G401.6 (cell line): ENCODE measurements around the gene GPHA2.

Source experiments
- FAIRE-seq: peaks from 2 replicates; lab custom pipeline; 2012; peaks lifted over from hg19 to GRCh38; lab: Jason Lieb, UNC

GPHA2 gene

DNA sequence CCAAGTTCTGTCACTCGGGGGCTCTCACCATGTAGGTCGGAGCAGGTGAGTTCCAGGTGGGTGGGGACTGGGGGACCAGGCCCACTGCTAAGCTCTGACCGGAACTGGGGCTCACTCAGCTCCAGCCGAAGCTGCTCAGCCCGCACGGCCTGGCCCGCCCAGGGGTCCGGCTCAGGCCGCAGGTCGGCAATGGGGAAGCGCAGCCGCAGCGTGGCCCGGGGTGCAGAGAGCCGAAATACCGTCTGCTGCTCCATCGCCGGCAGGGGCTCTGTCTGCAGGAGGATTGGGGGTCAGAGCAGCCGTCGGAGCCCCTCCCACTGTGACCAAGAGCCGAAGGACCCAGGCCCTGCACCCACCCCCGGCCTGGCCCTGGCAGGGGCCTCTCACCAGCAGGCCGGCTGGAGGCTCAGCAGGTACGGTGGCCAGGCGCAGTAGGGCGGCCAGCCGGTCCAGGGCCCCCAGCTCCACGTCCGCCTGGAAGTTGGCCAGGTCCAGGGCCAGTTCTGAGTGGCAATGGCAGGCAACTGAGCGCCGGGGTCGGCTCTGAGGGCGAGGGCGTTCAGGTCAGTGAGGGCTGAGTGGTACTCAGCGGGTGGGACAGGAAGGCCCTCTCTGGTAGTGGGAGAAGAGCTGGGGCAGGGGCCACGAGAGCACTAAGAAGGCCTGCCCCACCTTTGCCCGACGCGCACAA, 25.9 kb downstream of the GPHA2 start:
- no peak for FAIRE-seq

DNA sequence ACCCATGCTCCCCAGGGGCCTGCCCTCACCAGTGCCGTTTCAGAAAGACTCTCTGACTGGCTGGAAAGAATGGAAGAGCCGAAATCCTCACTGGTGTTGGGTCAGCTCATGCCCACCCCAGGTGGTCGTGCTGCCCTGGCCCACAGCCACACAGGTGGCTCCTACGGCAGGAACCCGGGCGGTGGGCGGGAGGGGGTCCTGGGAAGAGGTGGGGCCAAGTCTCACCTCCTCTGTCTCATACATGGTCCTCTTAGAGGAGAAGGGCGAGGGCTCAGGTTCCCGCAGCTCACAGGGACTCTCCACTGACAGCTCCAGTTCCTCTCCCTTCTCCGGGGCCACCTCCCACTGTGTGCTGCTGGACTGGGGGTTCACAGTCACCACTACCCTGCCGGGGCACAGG, 26.9 kb downstream of the GPHA2 start:
- no peak for FAIRE-seq

DNA sequence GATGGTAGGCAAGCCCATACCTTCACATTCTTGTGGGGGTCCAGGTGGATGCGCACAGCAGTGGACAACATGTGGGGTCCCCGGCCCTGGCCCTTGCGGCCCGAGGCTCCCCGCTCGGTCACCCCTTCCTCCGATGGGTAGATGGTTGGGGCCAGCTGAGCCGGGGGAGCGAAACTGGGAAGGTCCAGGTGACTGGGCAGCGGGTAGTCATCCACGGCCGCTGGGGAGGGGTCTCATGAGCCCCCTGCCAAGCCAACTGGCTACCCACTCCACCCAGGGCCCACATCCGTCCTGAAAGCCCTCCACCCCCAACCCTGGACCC, 29.4 kb downstream of the GPHA2 start:
- FAIRE-seq = no peak

DNA sequence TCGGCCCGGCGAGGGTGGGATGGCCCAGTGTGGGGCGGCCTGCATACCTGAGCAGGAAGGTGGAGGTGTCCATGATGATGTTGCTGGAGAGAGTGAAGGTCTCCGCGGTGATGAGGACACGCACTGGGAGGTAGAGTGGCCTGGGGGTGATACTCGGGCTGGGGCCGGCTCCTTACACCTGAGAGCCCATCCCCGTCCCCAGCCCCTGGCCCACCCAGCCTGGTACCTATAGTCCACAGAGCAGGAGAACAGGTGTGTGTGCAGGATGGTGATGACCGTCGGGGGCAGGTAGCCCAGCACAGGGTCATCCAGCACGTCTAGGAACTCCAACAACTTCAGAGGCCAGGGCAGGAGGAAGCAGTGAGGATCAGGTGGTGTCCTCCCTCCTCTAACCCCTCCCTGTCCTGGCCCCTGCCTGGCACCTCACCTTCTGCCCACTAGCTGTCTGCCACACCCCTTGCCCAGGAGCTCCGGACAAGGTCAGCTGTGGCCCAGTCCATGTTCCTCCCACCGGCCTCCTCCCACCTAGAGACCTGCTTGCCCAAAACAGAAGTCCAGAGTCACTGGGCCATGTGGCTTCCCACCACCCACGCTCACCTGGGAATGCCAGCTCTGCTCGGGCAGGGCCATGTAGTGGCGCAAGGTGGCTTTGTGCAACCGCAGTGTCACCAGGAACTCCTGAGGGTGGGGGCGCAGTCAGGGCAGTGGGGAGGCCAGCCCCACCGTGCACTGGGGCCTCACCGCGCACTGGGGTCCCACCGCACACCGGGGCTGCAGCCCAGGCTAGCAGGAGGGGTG, 30.0 kb downstream of the GPHA2 start:
- no peak for FAIRE-seq

DNA sequence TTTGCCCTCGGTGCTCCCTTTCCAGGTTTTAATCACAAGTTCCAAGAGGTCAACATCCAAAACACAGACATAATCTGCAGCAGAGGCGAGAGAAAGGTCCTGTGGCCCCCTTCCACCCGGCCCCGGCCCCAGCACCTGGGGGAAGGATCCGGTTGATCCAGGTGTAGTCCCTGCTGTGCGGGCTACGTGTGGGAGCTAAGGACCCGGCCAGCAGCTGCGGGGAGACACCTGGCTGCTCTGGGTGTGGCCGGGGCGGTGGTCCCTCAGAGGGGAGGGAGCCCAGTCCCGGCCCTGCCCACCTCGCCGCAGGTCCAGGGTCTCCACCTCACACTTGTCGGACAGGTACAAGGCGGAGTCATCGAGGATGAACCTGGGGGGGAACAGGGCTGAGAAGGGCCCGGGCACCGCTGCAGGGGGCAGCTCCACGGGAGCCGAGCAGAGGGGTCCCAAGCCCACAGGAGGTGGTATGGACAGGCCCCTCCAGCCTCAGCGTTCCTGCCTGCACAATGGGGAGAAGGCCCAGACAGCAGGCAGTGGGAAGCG, 32.3 kb downstream of the GPHA2 start:
- no peak for FAIRE-seq

DNA sequence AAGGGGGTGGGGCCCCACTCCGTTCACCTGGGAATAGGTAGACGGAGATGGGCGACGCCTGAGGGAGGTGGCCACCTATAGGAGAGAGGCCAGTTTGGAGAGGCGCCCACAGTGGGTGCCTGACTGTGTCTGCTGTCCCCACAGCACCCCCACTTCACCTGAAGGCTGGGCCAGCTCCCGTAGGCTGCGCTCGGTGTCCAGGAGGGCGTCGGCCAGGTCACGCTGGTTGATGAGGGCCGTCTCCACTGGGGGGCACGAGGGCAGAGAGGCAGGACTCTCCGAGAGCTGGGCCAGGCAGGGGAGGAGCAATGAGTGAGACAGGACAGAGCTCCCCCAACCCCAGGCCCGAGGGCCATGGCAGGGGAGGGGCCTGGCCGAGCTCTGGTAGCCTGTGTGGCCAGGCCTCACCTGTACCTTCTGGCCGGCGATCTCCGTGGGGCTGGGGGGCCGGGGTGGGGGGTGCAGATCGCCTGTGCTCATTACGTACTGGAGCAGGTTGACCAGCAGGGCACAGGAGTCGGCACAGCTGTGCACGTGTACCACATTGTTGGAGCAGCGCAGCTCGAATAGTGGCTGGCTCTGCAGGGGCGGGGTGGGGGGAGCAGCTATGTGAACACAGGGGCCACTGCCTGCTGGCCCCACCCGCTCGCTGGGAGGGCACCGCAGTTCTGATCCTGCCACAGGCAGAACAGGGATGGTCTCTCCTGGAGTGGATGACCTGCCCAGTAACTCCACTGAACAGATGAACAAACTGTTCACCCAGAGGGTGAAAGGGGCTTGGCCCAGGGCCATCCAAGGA, 33.4 kb downstream of the GPHA2 start:
- no peak for FAIRE-seq

DNA sequence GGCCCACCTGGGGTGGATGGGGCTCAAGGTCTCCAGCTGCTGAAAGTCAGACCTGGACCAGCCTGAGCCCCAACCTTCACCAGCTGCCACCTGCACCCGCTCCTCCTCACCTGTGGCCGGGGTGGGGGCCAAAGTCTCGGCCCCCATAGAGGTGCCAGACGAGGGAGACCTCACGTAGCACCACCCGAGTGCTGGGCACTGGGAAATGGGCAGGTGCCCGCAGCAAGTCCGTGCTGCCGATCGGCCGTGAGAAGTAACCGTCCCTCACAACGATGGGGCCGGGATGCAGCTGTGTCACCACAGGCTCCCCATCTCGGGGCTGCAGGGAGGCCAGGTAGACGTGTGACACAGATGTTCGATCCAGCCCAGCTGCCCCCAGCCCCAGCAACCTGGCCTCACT, 34.9 kb downstream of the GPHA2 start:
- FAIRE-seq = no peak

DNA sequence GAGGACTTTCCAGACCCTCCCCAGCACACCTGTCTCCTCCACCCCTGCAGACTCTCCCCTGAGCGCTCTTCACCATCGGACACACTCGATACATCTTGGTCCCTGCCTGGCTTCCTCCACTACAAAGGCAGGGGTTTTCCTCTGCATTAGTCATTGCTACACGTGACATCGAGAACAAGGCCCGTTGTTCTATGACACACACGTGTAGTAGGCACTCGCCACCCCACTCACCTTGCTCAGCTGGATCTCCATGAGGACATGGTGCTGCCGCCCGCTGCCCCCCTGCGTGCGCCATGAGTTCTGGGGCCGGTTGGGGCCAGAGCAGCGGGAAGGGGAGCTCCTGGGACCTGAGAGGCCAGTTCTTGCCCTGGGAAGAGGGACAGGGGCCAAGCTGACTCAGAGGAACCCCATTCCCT, 35.4 kb downstream of the GPHA2 start:
- FAIRE-seq = no peak

DNA sequence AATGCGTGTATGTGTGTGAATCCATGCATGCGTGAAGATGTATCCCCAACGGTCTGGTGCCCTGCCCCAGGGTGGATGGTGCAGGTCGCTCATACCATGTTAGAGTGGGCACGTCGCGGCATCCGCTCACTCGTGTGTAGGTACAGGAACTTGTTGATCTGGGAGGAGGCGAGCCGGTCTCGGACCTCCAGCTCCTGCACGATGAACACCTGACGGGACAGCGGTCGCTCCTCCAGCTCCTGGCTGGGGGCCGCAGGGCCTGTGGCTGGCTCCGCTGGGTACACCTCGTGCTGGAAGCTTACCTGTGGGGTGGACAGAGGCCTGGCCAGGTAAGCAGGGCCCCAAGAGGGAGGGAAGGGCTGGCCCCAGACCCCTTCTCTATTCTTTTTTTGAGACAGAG, 37.2 kb downstream of the GPHA2 start:
- FAIRE-seq = no peak

DNA sequence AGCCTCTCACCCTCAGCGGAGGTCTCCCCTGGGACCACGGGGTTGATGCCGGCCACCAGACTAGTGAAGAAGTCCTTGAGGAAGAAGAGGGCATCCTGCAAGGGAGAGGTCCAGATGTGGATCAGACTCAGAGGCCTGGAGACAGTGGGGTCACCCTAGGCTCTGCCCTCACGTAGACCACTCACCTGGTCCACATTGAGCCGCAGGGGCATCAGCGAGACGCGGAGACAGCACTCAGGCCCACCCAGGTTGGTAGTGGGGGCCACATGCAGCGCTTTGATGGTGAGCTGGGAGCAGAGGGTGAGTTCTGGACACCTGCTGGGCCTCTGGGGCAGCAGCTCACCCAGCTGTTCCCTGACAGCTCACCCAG, 37.6 kb downstream of the GPHA2 start:
- no peak for FAIRE-seq

DNA sequence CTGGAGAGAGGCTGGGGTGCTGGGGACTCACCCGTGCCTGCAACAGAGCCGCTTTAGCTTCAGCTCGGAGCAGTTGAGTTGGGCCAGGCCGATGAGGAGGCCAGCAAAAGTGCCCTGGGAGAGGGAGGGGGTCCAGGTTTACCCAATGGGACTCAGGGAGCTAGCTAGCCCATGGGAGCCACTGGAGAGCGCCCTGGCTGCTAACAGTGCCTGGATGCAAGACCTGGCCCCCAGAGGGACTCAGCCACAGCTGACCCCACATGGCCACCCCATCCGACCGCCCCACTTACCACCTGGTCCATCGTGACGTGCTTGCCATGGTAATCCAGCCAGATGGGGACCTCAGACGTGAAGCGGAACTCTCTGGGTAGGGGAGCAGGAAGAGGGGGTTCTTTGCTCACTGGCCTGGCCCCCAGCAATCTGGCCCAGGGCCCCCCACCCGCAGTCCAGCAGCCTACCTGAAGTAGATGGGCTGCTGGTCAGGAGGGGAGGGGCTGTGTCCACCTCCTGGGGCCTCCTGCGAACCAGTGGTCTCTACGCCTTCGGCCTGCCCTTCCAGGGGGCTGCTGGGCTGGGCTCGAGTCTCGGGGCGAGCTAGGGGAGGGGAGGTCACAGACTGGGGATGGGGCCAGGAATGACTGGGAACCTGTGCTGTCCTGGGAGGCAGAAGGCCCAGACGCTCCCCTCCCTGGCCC, 38.2 kb downstream of the GPHA2 start:
- no peak for FAIRE-seq

DNA sequence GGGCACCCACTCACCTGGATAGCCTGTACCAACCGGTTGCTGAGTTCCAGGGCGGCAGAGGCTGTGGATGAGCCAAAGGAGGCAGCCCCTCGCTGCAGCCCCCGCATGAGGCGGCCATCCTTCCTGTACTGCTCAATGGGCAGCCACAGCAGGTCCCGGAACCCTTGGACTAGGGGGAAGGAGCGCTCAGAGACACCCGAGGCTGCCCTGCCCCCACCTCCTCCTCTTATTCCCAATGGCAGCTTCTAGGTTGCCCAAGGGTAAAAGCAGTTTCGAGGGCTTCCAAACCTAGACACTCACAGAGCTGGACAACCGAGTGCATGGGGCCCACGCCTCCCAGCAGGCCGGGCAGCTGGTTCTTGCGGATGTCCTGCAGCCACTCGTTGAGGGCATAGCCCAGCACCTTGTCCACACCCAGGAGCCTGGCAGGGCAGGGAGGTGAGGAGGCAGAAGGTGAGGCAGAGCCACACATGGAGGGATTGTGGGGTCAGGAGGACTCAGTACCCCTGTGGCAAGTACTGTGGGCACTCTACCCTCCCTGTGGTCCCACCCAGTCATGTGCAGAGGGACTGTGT, 39.2 kb downstream of the GPHA2 start:
- no peak for FAIRE-seq

DNA sequence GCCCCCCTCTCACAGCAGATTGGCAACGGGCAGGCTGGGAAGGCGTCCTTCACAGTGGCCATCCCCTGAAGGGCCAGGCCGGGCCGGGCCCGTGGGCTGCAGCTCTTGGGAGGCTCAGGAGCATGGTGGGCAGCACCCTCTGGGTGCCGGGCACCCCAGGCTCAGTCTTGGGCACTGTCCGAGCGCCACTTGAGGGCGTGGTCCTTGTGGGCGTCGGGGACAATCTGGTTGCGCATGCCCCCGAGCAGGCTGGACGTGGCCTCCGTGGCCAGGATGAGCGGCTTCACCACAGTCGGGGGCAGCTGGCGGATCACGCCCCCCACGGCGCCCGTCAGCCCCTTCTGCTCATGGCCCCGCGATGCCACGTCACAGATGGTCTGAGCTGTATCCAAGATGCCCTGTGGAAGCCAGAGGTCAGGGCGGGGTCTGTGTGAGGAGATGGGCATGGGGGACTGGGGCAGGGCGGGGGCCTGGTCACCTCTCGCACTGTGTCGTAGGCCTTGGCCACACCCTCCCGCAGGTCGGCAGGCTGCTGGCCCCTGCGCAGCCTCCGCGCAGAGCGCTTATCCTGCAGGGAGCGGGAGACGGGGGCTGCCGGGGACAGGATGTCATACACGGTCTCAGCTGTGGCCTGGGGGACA, 40.8 kb downstream of the GPHA2 start:
- no peak for FAIRE-seq

DNA sequence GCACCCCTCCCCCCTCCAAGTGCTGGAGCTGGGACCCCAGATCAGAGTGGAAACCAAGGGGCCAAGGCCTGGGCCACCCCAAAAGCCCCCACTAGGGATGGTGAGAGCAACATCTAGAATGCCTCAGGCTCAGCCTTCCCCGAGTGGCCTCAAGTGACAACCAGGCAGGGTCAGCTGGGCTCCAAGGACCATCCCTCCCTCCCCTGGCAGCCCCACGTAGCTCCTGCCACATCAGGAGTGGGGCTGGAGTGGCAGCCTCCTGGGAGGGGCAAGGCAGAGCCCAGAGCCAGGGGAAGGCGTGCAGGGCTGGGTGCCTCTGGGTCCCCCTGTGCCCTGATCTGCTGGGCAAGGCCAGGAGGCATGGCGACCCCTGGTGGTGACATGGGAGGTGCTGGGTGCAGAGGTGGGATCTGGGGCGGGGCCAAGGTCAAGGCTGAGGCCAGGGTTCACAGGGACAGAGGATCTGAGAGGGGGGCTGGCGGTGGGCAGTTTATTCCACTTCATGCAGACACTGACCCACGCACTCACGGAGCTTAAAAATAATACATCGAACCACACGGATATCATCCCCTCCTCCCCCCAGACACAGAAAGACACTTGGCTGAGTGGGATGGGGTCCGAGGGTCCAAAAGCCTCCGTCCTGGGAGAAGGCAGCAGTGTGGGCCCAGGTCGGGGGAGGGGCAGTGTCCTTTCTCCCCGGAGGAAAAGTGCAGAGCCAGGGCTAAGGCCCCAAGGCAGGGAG, 41.5 kb downstream of the GPHA2 start:
- no peak for FAIRE-seq

DNA sequence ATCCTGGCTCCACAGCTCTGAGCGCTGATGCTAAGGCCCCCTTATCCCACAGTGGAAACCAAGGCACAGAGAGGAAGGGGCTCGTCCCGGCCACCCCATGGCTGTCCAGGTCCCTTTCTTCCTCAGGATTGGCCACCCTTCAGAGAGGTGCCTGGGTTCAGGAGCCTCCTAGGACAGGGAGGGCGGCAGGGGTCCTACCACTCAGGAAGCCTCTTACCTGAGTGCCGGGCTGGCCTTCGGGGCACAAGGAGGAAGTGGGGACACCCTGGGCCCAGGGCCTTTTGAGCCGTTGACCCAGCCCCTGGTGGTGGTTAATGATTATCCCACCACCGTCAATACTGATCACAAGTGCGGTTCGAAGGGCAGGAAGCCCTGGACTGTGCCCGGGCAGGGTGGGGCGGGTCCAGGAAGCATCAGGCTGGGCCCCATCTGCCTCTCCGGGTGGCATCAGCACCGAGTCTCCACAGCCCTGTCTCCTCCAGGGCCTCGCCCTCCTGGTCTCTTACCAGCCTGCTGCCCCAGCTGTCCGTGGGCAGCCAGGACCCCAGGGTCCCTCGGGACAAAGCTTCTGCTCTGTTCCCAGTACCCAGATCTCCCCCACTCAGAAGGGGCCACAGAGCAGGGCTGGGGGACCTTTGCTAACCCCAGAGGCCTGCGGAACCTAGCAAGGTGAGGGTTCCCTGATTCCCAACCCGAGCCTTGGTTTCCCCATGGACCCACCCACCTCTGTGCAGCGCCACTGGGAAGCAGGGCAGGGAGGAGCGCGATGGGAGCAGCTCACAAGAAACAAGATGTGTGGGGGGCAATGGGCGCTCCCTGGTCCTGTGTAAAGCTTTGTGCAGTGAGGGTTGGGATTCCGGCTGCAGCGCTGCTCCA, 42.3 kb downstream of the GPHA2 start:
- no peak for FAIRE-seq

DNA sequence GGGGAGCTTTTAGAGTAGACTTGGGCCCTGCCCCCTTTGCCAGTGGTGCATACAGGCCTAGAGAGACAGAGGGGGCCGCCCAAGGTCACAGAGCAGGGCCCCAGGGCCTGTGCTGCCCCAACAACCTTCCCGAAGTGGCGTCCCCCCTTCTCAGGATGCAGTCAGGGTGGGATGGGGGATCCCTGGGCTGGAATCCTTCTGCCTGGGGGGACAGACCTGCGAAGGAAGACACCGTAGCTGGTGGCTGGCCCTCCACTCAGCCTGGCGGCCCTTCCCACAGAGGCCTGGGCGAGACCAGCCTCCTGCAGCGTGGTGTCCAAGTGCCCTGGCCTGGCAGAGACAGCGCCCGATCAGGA, 42.9 kb downstream of the GPHA2 start:
- FAIRE-seq = no peak

DNA sequence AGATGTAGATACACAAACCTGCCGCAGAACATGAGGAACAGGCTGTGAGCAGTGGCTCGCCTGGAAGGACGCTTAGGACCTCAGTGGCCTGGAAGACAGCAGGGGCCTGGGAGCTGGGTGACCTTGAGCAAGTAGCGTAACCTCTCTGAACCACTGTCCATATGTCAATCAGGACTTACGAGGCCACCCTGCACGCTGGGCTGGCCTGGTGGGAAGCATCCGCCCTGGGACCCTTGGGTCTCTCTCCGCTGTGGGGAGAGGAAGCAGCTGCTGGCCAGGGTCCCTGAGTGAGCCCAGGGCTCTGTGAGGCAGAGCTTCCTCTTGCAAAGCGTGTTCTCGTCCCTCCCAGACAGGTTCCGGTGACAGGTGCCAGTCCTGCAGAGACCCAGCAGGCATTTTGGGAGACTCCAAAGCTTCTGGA, 43.3 kb downstream of the GPHA2 start:
- FAIRE-seq = no peak

DNA sequence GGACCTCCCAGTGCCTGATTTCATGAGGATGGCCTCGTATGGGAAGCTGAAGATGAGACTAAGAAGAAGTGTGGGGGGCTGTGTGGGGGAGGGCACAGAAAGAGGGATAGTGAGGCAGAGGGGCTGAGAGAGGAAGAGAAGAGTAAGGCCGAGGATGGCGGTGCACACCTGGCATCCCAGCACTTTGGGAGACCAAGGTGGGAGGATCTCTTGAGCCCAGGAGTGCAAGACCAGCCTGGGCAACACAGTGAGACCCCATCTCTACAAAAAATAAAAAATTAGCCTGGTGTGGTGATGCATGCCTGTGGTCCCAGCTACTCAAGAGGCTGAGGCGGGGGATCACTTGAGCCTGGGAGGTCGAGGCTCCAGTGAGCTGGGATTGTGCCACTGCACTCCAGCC, 43.8 kb downstream of the GPHA2 start:
- no peak for FAIRE-seq

DNA sequence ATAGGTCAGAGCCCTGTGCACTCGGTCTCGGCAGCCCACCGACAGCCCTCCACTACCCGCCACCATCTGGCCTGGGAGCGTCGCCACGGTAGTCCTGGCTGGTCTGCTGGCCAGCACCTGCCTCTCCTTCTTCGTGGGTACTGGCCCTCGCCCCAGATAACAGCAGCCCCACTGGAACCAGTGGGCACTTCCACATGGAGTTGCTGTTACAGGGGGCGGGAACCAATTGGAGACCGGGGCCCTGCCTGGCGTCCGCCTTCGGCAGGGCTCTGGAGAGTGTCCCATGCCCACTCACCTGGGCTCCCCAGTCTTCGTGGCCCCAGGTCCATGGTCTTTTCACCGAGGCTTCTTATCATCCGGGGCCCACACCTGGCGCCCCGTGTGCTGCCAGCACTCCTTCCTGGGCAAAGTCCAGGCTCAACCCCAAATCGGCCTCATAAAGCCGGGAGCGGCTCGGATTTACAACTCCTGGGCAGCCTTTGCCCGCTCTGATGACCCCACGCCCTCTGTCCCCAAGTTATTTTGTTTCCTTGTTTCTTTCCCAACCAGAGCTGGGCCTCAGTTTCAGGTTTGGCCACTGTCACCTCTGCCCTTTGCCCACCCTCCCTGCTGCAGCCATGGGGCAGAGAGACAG, 44.4 kb downstream of the GPHA2 start:
- FAIRE-seq = no peak
